ENCODE results near the gene INPP4B.

The INPP4B gene

DNA sequence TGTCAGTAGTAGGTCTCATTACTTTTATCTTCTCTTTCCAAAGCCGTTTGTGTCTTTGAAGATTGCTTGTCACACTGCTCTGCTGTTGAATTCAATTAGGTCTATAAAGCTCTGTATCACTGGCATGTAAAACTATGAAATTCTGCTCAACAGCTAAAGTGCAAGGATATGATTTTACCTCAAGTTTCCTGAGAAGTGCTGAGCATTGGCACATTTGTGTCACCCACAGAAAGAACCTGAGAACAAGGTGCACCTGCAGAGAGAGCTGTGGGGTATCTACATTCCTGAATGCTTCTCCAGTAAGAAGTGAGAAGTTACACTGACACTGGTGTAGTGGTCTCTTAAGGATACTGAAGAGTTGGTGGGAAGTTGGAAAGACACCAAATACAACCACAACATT is 274.0 kb downstream of the INPP4B start:
- DNase-seq (ENCODE audit: low spot score), result no peak

- DNase-seq (ENCODE audit: low spot score), result no peak
These were observed 278.3 kb downstream of the INPP4B start for GRCh38 chr4:142567620-142568451.

DNA sequence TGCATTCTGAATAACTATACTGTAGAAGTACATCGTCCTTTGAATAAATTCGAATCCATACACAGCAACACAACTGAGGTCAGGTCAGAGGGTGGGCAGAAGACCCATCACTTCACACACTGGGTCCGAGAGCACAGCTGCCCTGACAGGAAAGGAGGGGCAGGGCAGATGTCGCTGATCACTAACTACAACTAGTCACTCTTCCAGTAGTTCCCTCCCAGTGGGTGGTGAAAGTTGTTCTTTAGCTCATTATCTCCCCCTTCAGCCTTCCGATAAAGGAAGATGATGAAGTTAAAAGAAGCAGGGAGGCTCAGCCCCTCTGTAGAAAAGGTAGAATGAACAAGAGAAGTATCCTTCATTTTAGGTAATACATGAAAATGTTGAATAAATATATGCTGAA is 278.9 kb downstream of the INPP4B start:
- DNase-seq (ENCODE audit: low spot score), result no peak

- DNase-seq (ENCODE audit: low spot score), result no peak
These were observed 279.3 kb downstream of the INPP4B start for GRCh38 chr4:142566777-142567176.

- no peak for DNase-seq (ENCODE audit: low spot score)
These were observed 279.9 kb downstream of the INPP4B start for GRCh38 chr4:142566243-142566642.

DNA sequence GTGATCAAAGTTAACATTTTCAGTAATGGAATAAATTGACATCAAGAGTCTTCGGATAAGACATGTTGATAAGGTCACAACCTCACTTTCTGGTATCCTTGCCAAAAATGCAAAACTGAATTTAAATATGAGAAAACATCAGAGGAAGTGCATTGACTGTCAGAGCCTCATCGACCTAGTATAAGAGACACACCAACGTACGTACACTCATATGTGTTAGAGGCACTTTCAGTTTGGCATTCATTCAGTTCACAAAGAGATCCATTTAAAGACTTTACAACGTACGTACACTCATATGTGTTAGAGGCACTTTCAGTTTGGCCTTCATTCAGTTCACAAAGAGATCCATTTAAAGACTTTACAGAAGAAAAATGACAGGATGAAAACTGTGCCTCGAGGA is 280.3 kb downstream of the INPP4B start:
- no peak for DNase-seq (ENCODE audit: low spot score)

GRCh38 chr4:142563682-142564291 is 282.3 kb downstream of the INPP4B start:
- DNase-seq (ENCODE audit: low spot score), result no peak

DNA sequence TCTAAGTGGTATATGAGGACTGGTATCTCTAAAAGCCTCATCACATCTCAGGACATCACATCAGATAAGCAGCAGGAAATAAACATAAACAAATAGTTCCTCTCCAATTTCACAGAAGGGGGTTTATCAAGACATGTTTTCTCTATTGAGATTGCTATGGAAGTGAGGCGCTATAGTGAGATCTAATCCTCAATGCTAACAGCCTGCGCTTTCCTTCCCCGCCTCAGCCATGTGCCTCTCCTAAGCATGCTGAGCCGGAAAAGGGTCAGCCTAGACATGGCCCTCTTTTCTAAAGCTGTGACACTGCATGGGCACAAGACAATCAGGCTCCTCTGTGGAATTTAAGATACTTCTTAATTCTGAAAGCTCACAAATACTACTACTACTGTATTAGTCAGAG is 286.1 kb downstream of the INPP4B start:
- no peak for DNase-seq (ENCODE audit: low spot score)

- DNase-seq (ENCODE audit: low spot score), result no peak
These were observed 287.2 kb downstream of the INPP4B start for GRCh38 chr4:142558851-142559250.

DNA sequence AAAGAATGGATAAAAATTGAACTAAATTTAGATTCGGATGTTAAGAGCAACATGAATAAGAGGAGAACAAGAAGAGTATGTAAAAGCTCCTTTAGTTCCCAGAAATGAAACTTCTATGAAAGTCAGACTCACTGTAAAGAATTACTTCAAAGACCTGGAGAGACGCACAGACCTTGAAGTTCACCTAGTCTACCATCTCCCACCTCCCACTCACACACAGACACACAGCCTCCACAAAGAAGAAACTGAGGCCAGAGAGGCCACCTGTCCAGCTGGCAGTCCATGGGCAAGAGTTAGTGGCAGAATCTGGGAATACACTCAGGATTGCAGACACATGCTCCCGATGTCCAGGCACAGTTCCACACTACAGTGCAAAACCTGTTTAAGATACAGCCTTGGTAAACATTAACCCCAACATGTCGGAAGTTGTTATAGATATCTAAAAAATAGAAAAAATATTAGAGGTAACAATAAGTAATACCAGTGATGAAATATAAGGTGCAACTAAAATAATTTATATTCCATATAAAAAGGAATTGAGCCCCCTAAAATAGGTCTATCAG is 288.8 kb downstream of the INPP4B start:
- DNase-seq (ENCODE audit: low spot score), result no peak

GRCh38 chr4:142556570-142557238 is 289.4 kb downstream of the INPP4B start:
- no peak for DNase-seq (ENCODE audit: low spot score)

GRCh38 chr4:142556048-142556447 is 290.1 kb downstream of the INPP4B start:
- no peak for DNase-seq (ENCODE audit: low spot score)

- DNase-seq (ENCODE audit: low spot score), result no peak
These were observed 291.7 kb downstream of the INPP4B start for GRCh38 chr4:142554412-142554811.

DNA sequence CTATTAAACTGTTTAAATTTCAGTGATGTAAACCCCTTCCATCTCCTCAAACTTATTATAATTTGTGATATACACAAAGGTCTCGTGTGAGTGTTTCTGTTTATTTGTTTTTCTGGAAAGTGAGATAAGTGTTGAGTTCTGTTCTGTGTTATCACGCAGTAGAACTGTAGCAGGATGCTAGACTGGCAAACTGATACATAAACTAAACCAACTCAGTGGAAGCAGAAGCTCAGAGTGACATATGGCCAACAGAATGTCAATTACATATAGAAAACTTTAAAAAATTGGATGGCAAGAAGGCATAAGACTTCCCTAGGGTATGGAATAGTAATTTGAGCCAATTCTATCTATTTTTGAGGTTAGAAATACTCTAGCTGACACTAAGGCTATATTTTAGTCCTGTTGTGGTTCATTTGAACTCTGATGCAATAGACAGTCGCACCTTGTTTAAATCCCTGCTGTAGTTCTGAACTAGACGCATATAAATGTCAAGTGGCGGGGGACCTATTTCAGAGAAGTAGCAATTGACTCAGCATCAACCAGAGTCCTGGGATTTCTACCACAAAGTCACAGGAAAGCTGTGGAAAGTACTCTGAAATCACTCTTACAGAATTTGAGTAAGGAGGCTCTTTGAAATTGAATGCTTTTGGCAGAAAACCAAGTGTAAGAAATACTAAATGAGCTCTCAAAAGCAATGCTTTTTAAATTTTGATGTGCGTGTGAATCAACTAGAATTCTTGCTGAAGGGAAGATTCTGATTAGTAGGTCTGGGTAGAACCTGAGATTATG is 294.4 kb downstream of the INPP4B start:
- DNase-seq (ENCODE audit: low spot score), result no peak

DNA sequence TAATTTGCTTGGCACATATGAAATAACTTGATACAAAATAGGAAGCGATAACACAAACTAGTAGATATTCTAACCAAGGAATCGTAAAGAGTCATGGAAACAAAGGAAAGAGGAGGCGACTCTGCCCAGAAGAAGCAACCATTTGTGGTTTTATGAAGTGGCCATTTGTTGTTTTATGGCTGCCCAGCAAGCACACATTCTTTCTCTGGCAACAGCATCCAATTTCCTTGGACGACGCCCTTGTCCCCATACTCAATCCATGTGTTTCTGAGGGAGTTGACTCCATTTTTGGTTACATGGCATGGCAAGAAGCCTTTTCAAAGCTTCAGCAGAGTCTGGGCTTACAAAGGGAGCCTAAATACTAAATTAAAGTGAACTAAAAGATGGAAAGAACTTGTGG is 295.1 kb downstream of the INPP4B start:
- DNase-seq (ENCODE audit: low spot score), result no peak

GRCh38 chr4:142549726-142550463 is 296.2 kb downstream of the INPP4B start:
- no peak for DNase-seq (ENCODE audit: low spot score)

- DNase-seq (ENCODE audit: low spot score), result no peak
These were observed 296.9 kb downstream of the INPP4B start for GRCh38 chr4:142549248-142549647.

DNA sequence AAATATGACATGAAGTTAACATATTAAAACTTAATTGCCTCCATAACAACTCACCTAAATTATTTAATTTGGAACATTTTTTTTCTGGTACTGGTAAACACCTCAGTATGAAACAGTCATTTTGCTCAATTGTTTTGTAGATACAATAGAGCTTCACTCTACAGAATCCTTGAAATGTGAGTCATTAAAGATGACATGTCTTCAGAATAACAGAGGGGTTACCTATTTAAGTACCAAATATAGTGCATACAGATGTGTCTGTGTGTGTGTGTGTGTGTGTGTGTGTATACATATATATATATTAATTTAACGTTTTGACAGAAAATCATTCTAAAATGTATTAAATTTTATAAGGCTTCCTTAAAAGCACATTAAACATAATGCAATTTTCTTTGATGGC is 297.6 kb downstream of the INPP4B start:
- DNase-seq (ENCODE audit: low spot score), result no peak

DNA sequence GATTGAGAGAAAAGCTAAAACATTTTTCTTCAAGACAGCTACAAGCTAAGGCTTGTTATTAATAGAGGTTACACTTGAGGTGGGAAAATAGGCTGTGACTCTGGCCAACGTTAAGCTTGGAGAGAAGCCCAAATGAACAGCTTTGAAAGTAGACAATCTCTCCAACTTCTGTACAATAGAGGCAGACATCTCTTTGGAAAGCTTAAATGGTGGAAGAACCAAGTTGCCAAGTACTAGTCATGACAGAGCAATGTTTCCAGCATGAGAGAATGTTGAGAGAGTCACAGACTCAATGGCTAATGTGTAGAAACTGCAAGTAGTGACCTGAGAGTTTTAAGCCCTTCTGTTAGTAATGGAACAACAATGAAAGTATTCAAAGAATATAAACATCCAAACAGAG is 298.1 kb downstream of the INPP4B start:
- no peak for DNase-seq (ENCODE audit: low spot score)

- no peak for DNase-seq (ENCODE audit: low spot score)
These were observed 301.5 kb downstream of the INPP4B start for GRCh38 chr4:142544594-142544993.

DNA sequence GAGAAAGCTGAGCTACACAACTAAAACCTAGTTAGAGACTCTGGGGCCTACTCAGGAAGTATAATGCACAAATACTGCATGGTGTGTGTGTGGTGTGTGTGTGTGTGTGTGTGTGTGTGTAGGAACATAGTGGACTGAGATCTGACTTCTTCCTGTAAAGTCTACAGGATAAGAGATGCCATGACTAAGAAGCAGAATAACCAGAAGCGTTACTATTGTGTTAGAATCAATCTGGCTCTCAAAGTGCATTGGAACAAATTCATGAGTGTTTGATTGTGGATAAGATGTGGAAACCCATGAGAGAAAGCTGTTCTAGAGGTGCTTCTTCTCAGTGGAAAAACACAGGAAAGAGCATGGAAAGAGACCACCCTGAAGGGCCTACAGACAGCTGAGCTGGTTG is 302.1 kb downstream of the INPP4B start:
- DNase-seq (ENCODE audit: low spot score), result no peak

- no peak for DNase-seq (ENCODE audit: low spot score)
These were observed 305.7 kb downstream of the INPP4B start for GRCh38 chr4:142540483-142540804.

Data from hematopoietic multipotent progenitor cell treated with erythropoietin and hydrocortisone succinate and interleukin-3 and kit ligand, for 17 days (in vitro differentiated cells).